GM12878 (cell line): ENCODE data around the gene SIL1. TPM values are rescaled to one million over a fixed set of nuclear protein-coding genes. Genes with fewer than 3 reads are reported as not detected.

Source experiments
- ATAC-seq: fragments of 200-7000 bp; cut with Tn5 transposase; 3 replicates; pipeline ENCODE4 v1.9.1; 2020; ENCODE audit warnings: mild to moderate bottlenecking, moderate library complexity
- BruUV-seq: library from RNA; stranded (reverse); fragments of 400-500 nt; replicated peaks from 2 replicates; lab custom pipeline; 2021; lab: Mats Ljungman, UMichigan
- CTCF ChIA-PET: fragments of 300-600 bp; sonication (Branson Sonifier 250); formaldehyde crosslinking; extraction: SDS; loops from one replicate; lab custom pipeline; 2021; ENCODE audit warnings: inconsistent platforms; lab: Yijun Ruan, JAX
- POLR2A ChIA-PET: fragments of 350-600 bp; formaldehyde crosslinking; extraction: SDS; loops from one replicate; lab custom pipeline; 2021; ENCODE audit warnings: inconsistent platforms; lab: Charles Lee
- RAD21 ChIA-PET: fragments of 300-600 bp; sonication (Branson Sonifier 250); formaldehyde crosslinking; loops from one replicate; lab custom pipeline; 2023; ENCODE audit warnings: antibody characterized with exemption; ENCODE audit not compliant: unreplicated experiment; lab: Charles Lee
- SMC1A ChIA-PET: fragments of 300-600 bp; sonication (Branson Sonifier 250); formaldehyde crosslinking; loops from one replicate; lab custom pipeline; 2023; ENCODE audit not compliant: unreplicated experiment, uncharacterized antibody; lab: Charles Lee
- DNase-seq: peaks from one replicate; pipeline ENCODE4 v3.0.0-alpha.2; 2011; ENCODE audit warnings: low read depth, low spot score
- FAIRE-seq: peaks from 3 replicates; lab custom pipeline; 2011; peaks lifted over from hg19 to GRCh38; lab: Jason Lieb, UNC
- H2AFZ ChIP-seq: 2 replicates; pipeline ENCODE4 v1.6.0; 2011; ENCODE audit warnings: low read depth, low read length, control low read depth; ENCODE audit not compliant: control insufficient read depth
- H3K27ac ChIP-seq: 2 replicates; pipeline ENCODE4 v1.5.1; 2011; ENCODE audit warnings: control low read depth; ENCODE audit not compliant: control insufficient read depth, insufficient read depth
- H3K27me3 ChIP-seq, 2 experiments: replicated peaks in 1 of 2; 2 replicates each; pipeline versions ENCODE4 v1.6.0 to v1.6.1; 2011; ENCODE audit warnings: low read length in 1 of 2; ENCODE audit not compliant: control insufficient read depth in 2 of 2, insufficient read depth in 2 of 2
- H3K36me3 ChIP-seq, 2 experiments: 2 replicates each; pipeline ENCODE4 v1.5.1; 2011; ENCODE audit warnings: low read length in 1 of 2; ENCODE audit not compliant: control insufficient read depth in 2 of 2, insufficient read depth in 2 of 2
- H3K4me1 ChIP-seq: 2 replicates; pipeline ENCODE4 v1.6.1; 2011; ENCODE audit warnings: mild to moderate bottlenecking, low read length, moderate library complexity, mixed read lengths; ENCODE audit not compliant: control insufficient read depth, insufficient read depth
- H3K4me2 ChIP-seq: 2 replicates; pipeline ENCODE4 v1.6.0; 2011; ENCODE audit warnings: control low read depth; ENCODE audit not compliant: control insufficient read depth, insufficient read depth
- H3K4me3 ChIP-seq: fragments of 200-600 bp; sonication (generic); 2 replicates; pipeline ENCODE4 v1.5.1; 2016
- H3K79me2 ChIP-seq: 2 replicates; pipeline ENCODE4 v1.6.0; 2011; ENCODE audit warnings: low read length; ENCODE audit not compliant: control insufficient read depth, insufficient read depth
- H3K9ac ChIP-seq: 2 replicates; pipeline ENCODE4 v1.8.0; 2011; ENCODE audit warnings: low read length, control low read depth, mixed read lengths; ENCODE audit not compliant: control insufficient read depth, insufficient read depth
- H3K9me3 ChIP-seq: replicated peaks from 3 replicates; pipeline ENCODE4 v1.5.1; 2011; ENCODE audit warnings: mild to moderate bottlenecking, low read length; ENCODE audit not compliant: control insufficient read depth, insufficient read depth
- H4K20me1 ChIP-seq: 2 replicates; pipeline ENCODE4 v1.6.0; 2011; ENCODE audit not compliant: control insufficient read depth, insufficient read depth
- DPF2 ChIP-seq: fragments of 450-650 bp; IDR thresholded peaks from 2 replicates; pipeline ENCODE4 v1.6.1; 2017; ENCODE audit warnings: mild to moderate bottlenecking
- HDAC6 ChIP-seq: fragments of 200-600 bp; sonication (generic); IDR thresholded peaks from one replicate; pipeline ENCODE4 v1.8.0; 2017; ENCODE audit warnings: antibody characterized with exemption; ENCODE audit not compliant: unreplicated experiment
- JUND ChIP-seq: IDR thresholded peaks from 2 replicates; pipeline ENCODE4 v1.6.1; 2012; ENCODE audit warnings: low read depth, mild to moderate bottlenecking, low read length, improper control_type of control experiment, moderate library complexity
- MTA2 ChIP-seq: fragments of 450-650 bp; IDR thresholded peaks from 2 replicates; pipeline ENCODE4 v1.6.1; 2016; ENCODE audit warnings: low read depth, mild to moderate bottlenecking, moderate library complexity
- MXI1 ChIP-seq: fragments of 150-350 bp; IDR thresholded peaks from 2 replicates; pipeline ENCODE4 v1.6.1; 2011; ENCODE audit warnings: low read depth, mild to moderate bottlenecking, inconsistent platforms, low read length, improper control_type of control experiment
- NR2F1 ChIP-seq: fragments of 450-650 bp; conservative IDR thresholded peaks from 2 replicates; pipeline ENCODE4 v1.6.1; 2017; ENCODE audit warnings: mild to moderate bottlenecking
- NRF1 ChIP-seq: conservative IDR thresholded peaks from 2 replicates; pipeline ENCODE4 v1.6.1; 2011; ENCODE audit warnings: mild to moderate bottlenecking, low read depth, low read length, improper control_type of control experiment
- PML ChIP-seq: IDR thresholded peaks from 2 replicates; pipeline ENCODE4 v1.6.1; 2012; ENCODE audit warnings: low read length, inconsistent platforms
- RAD51 ChIP-seq: fragments of 450-650 bp; IDR thresholded peaks from 2 replicates; pipeline ENCODE4 v1.6.1; 2016; ENCODE audit warnings: moderate library complexity, mild to moderate bottlenecking, inconsistent platforms
- SUZ12 ChIP-seq: fragments of 200-600 bp; sonication (generic); IDR thresholded peaks from one replicate; pipeline ENCODE4 v1.6.1; 2018; ENCODE audit warnings: antibody characterized with exemption, mild to moderate bottlenecking; ENCODE audit not compliant: unreplicated experiment
- WGBS: methylation state at CpG from one replicate; pipeline ENCODE4 v1.1.6; 2016; ENCODE audit warnings: low lambda C conversion rate; ENCODE audit not compliant: insufficient replicate concordance, insufficient coverage; ENCODE audit errors: missing lambda C conversion rate; 5-methylcytosine and 5-hydroxymethylcytosine counted together
- in situ Hi-C: fragments of 300-500 bp; cut with MboI; formaldehyde crosslinking; loops from 9 replicates; pipeline ENCODE4 v1.14.3; 2018; ENCODE audit warnings: mixed read lengths
- intact Hi-C: fragments of 100-400 bp; cut with micrococcal nuclease; formaldehyde crosslinking; loops from one replicate; pipeline ENCODE4 v1.14.2; 2022; ENCODE audit not compliant: unreplicated experiment
- polyA plus RNA-seq, 11 experiments: library from polyadenylated mRNA; depleted of rRNA in 4 of 11; unstranded in 6 of 11; stranded (reverse) in 5 of 11; fragments of >200 nt; fragmentation: Nextera tagmentation in 4 of 11; fragmentation: Illumina TruSeq in 1 of 11; extraction: Ambion mirVana in 4 of 11; extraction: Trizol in 1 of 11; gene quantifications; 1 replicate in 1 of 11; 2 replicates in 10 of 11; pipeline versions ENCODE4 v1.2.1 to v1.2.3, GENCODE V29; 2011 to 2016; ENCODE audit warnings: inconsistent platforms in 2 of 11, missing spikeins in 2 of 11, low read depth in 1 of 11
- total RNA-seq, 4 experiments: library from RNA; depleted of rRNA in 3 of 4; stranded (reverse); fragments of >200 nt in 3 of 4; fragmentation: Illumina TruSeq in 1 of 4; extraction: Trizol in 1 of 4; gene quantifications; 2 replicates each; pipeline versions ENCODE4 v1.2.1 to v1.2.3, GENCODE V29; 2013 to 2021
- TF ChIP-seq, protein P1 (sequence below): fragments of 450-650 bp; IDR thresholded peaks from 2 replicates; pipeline ENCODE4 v1.6.1; 2018; ENCODE audit warnings: borderline replicate concordance, mild to moderate bottlenecking; ENCODE audit not compliant: partially characterized antibody
- TF ChIP-seq, protein P2 (sequence below): IDR thresholded peaks from 2 replicates; pipeline ENCODE4 v1.6.1; 2011; ENCODE audit warnings: borderline replicate concordance, low read depth, mild to moderate bottlenecking, moderate library complexity, mixed read lengths, low read length; ENCODE audit not compliant: insufficient read depth; ENCODE audit errors: extremely low read length
- TF ChIP-seq, protein P3 (sequence below): IDR thresholded peaks from 2 replicates; pipeline ENCODE4 v1.6.1; 2012; ENCODE audit warnings: low read length, inconsistent platforms

The SIL1 gene
- total and polyA plus RNA-seq, 10 of the 15 experiments (the other 5 are each of a cell fraction or from before 2014, with no cell fraction given), result 4.1 to 49.8 (median 29.4) TPM

DNA sequence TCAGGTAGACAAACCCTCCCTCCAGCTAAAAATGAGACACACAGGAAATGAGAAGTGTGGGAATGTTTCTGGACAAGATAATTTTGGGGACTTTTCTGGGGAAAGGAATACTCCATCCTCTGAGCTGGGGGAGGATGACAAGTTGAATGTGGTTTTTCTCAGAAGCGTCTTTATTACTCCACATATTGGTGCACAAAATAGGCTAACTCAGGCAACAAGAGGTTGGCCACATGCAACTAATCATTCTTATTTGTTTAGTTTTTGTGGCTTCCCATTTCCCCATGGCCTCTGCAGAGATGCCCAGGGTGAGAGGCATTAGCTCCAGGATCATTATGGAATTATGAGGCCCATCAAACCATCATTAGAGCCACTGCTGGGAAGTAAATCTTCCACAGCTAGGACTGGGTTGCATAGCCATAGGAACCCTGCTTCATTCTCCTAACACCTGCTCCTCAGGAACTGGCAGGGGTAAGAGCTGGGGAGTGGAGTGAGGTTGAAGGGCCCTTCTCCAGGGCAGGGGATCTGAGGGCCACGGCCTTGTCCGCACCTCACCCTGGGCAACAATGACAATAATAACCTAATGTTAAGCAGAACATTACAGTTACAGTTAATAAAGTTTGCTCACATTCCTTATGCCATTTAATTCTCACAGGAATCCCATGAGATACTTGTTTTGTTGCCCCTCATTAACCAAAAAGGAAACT, 9.3 kb upstream of the SIL1 start:
- no peak for FAIRE-seq
- CTCF ChIA-PET, result interaction anchor here (0.6 to 1.4 kb wide), 3 partner anchors 9 to 44 kb away, joined by 3 read pairs; no protein-coding TSS in a partner anchor
- intact Hi-C loops, result no loop called here

DNA sequence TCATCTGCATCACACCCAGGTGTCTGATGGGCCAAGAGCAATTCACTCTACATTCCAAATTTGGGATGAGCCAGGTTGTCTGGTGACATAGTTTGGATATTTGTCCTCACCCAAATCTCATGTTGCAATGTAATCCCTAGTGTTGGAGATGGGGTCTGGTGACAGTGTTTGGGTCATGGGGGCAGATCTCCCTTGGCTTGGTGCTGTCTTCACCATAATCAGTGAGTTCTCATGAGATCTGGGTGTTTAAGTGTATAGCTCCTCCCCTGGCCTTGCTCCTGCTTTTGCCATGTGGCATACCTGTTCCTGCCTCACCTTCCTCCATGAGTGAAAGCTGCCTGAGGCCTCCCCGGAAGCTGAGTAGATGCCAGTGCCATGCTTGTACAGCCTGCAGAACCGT, 7.4 kb upstream of the SIL1 start:
- Histone ChIP-seq H4K20me1 (no peaks in the 10 kb centered on the region), H3K9me3 (no peaks in the 10 kb centered on the region), H3K4me2 (no peak overlapping the region), H3K79me2 (no peaks in the 10 kb centered on the region), H3K9ac (no peak overlapping the region), H3K36me3 (no peaks in the 10 kb centered on the region), H3K4me3 (no peak overlapping the region), H3K4me1 (no peaks in the 10 kb centered on the region), H2AFZ (no peak overlapping the region), H3K27me3 (no peaks in the 10 kb centered on the region; a peak in 2 of 4 replicates), H3K27ac (no peak overlapping the region)
- no peak for DNase-seq
- no peak for ATAC-seq
- no TSS peak for BruUV-seq
- intact Hi-C loops, result no loop called here
- no peak for FAIRE-seq
- CTCF ChIA-PET, result interaction anchor here (1.5 kb wide), 1 partner anchor 65 kb away, joined by 3 read pairs; no protein-coding TSS in a partner anchor
- WGBS, result 0% methylated on average over 2 of the region's 2 CpGs
- in situ Hi-C loops, result no loop called here
- RAD21 ChIA-PET, result no interaction called here
- SMC1A ChIA-PET, result no interaction called here
- POLR2A ChIA-PET, result no interaction called here
- TF ChIP-seq NR2F1 (no peak), SUZ12 (no peak), PML (no peak), MTA2 (no peak), JUND (no peak), DPF2 (no peak)
- TF ChIP-seq, protein P1, sequence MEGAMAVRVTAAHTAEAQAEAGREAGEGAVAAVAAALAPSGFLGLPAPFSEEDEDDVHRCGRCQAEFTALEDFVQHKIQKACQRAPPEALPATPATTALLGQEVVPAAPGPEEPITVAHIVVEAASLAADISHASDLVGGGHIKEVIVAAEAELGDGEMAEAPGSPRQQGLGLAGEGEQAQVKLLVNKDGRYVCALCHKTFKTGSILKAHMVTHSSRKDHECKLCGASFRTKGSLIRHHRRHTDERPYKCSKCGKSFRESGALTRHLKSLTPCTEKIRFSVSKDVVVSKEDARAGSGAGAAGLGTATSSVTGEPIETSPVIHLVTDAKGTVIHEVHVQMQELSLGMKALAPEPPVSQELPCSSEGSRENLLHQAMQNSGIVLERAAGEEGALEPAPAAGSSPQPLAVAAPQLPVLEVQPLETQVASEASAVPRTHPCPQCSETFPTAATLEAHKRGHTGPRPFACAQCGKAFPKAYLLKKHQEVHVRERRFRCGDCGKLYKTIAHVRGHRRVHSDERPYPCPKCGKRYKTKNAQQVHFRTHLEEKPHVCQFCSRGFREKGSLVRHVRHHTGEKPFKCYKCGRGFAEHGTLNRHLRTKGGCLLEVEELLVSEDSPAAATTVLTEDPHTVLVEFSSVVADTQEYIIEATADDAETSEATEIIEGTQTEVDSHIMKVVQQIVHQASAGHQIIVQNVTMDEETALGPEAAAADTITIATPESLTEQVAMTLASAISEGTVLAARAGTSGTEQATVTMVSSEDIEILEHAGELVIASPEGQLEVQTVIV, result no peak
- TF ChIP-seq, protein P2, sequence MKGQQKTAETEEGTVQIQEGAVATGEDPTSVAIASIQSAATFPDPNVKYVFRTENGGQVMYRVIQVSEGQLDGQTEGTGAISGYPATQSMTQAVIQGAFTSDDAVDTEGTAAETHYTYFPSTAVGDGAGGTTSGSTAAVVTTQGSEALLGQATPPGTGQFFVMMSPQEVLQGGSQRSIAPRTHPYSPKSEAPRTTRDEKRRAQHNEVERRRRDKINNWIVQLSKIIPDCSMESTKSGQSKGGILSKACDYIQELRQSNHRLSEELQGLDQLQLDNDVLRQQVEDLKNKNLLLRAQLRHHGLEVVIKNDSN, result no peak

More for the DNA sequence above, 9.3 kb upstream of the SIL1 start:
- SMC1A ChIA-PET, result interaction anchor here (1.1 to 2.1 kb wide), 3 partner anchors 9 to 25 kb away, joined by 3 to 5 read pairs (median 4); partner anchors contain the start of gene SIL1
- POLR2A ChIA-PET, result no interaction called here
- Histone ChIP-seq H3K79me2 (no peaks in the 10 kb centered on the region), H4K20me1 (no peaks in the 10 kb centered on the region), H3K4me3 (no peak overlapping the region), H3K36me3 (no peaks in the 10 kb centered on the region), H3K9ac (no peak overlapping the region), H3K9me3 (no peaks in the 10 kb centered on the region), H3K4me2 (no peak overlapping the region), H3K27ac (no peak overlapping the region), H3K27me3 (no peaks in the 10 kb centered on the region; a peak in 2 of 4 replicates), H3K4me1 (no peaks in the 10 kb centered on the region), H2AFZ (no peak overlapping the region)
- DNase-seq (no peak), ATAC-seq (no peak)
- TF ChIP-seq RAD51 (no peak), HDAC6 (no peak), NRF1 (no peak), MXI1 (no peak)
- TF ChIP-seq, protein P3, sequence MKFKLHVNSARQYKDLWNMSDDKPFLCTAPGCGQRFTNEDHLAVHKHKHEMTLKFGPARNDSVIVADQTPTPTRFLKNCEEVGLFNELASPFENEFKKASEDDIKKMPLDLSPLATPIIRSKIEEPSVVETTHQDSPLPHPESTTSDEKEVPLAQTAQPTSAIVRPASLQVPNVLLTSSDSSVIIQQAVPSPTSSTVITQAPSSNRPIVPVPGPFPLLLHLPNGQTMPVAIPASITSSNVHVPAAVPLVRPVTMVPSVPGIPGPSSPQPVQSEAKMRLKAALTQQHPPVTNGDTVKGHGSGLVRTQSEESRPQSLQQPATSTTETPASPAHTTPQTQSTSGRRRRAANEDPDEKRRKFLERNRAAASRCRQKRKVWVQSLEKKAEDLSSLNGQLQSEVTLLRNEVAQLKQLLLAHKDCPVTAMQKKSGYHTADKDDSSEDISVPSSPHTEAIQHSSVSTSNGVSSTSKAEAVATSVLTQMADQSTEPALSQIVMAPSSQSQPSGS, result no peak
- RAD21 ChIA-PET, result interaction anchor here (0.6 kb wide), 1 partner anchor 31 kb away, joined by 3 read pairs; no protein-coding TSS in a partner anchor
- WGBS, result 78% methylated on average over 3 of the region's 3 CpGs
- in situ Hi-C loops, result no loop called here
- BruUV-seq, result no TSS peak
